ENCODE measurements around the gene MYRF.

- TF ChIP-seq EZH2 (IDR thresholded peaks at IDR 0.05; ENCODE audit: borderline replicate concordance, low read depth, low read length, severe bottlenecking) (no peak), CTCF (IDR thresholded peaks at IDR 0.05; ENCODE audit: extremely low read depth in 1 of 2, insufficient read depth in 1 of 2, low read depth in 1 of 2, low read length in 2 of 2) (no peak), POLR2A (IDR thresholded peaks at IDR 0.05; ENCODE audit: low read depth, low read length) (no peak), MAX (IDR thresholded peaks at IDR 0.05; ENCODE audit: insufficient read depth, insufficient read length) (no peak), POLR2AphosphoS5 (IDR thresholded peaks at IDR 0.05; ENCODE audit: insufficient read depth, low read depth, low read length) (no peak), FOS (IDR thresholded peaks at IDR 0.05; ENCODE audit: borderline replicate concordance, insufficient read depth, low read length) (no peak)
Observed at GRCh38 chr11:61744609-61745156, 7.8 kb upstream of the MYRF start.
